ENCODE data around the gene PIK3R1. TPM values are rescaled to one million over a fixed set of nuclear protein-coding genes. Genes with fewer than 3 reads are reported as not detected.

The PIK3R1 gene
- total RNA-seq, 4 donors from 2014 or later: 101 to 358 (median 190) TPM

DNA sequence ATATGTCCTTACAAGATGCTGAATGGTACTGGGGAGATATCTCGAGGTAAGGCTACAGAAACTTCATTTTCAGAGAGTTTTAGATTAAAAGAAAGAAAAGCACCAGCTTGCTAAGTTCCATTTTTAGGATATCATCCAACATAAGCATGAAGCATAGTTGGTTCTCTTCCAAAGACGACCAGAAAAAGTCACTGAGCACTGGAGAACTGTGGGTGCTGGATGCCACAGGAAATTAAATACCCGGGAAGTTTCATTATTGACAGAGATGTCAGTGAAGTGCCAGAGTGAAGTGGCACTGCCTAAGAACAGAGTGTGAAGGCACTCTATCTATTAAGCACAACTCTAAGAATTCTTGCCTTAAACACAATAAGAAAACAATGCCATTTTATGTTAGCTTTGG is 76.8 kb downstream of the PIK3R1 start:
- no peaks in the 10 kb centered on the region for H3K27me3 ChIP-seq
- TF ChIP-seq CTCF (IDR thresholded peaks at IDR 0.05): no peak
- TF ChIP-seq POLR2A (IDR thresholded peaks at IDR 0.05): no peak
- H3K4me1 ChIP-seq: no peaks in the 10 kb centered on the region
- no peaks in the 10 kb centered on the region for H3K36me3 ChIP-seq
- peak overlapping the region; percentile 47 to 55 for H3K4me3 ChIP-seq
- intact Hi-C loops (cut with DNase I; ENCODE audit: low total_unique reads): no loop called here
- H3K27ac ChIP-seq: peak overlapping the region; percentile 93 to 95
- H3K9me3 ChIP-seq: no peaks in the 10 kb centered on the region
- no peak for DNase-seq

DNA sequence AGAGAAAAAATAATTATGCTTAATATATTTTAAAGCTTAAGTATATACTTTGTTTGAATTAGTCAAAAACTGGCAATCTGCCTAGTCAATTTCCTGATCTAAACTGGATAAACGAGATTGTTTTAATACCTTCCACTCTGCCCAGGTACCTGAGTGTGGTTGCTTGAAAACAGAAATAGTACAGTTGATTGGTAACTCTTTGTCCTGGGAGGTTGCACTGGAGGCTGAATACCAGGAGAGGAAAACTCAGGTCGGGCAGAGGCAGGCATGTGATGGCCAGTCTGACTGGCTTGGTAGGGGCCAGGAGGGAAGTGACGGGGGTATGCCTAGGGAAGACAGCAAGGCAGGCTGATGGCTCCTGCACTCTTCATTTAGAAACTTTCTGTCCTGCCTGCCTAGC is 80.2 kb downstream of the PIK3R1 start:
- no peak overlapping the region for H3K4me3 ChIP-seq
- TF ChIP-seq CTCF (IDR thresholded peaks at IDR 0.05) (no peak), POLR2A (IDR thresholded peaks at IDR 0.05) (no peak)
- H3K27me3 ChIP-seq: no peaks in the 10 kb centered on the region
- no peaks in the 10 kb centered on the region for H3K4me1 ChIP-seq
- no peaks in the 10 kb centered on the region for H3K9me3 ChIP-seq
- intact Hi-C loops (cut with DNase I; ENCODE audit: low total_unique reads): no loop called here
- H3K36me3 ChIP-seq: no peaks in the 10 kb centered on the region
- no peak for DNase-seq
- H3K27ac ChIP-seq: no peak overlapping the region

DNA sequence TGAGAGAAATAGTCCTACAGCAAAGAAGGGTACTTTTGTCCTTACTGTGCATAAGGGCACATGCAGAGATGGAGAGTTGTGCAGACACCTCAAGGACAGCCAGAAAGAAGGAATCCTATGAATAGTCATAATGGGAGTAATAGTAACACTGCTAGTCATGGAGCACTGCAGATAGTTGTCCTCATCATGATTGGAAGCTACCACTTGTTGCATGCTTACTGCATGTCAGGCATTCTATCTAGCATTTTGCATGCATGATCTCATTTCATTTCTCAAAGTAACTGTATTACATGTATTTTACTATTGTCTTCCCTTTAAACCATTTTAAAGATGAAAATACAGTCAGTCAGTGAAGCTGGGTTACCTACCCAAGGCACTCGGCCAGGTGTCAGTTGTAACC is 81.3 kb downstream of the PIK3R1 start:
- no peak overlapping the region for H3K4me3 ChIP-seq
- no peaks in the 10 kb centered on the region for H3K27me3 ChIP-seq
- H3K9me3 ChIP-seq: no peaks in the 10 kb centered on the region
- TF ChIP-seq POLR2A (IDR thresholded peaks at IDR 0.05) (no peak), CTCF (IDR thresholded peaks at IDR 0.05) (no peak)
- DNase-seq: no peak
- intact Hi-C loops (cut with DNase I; ENCODE audit: low total_unique reads): no loop called here
- H3K36me3 ChIP-seq: no peaks in the 10 kb centered on the region
- H3K4me1 ChIP-seq: no peaks in the 10 kb centered on the region
- H3K27ac ChIP-seq: no peak overlapping the region

DNA sequence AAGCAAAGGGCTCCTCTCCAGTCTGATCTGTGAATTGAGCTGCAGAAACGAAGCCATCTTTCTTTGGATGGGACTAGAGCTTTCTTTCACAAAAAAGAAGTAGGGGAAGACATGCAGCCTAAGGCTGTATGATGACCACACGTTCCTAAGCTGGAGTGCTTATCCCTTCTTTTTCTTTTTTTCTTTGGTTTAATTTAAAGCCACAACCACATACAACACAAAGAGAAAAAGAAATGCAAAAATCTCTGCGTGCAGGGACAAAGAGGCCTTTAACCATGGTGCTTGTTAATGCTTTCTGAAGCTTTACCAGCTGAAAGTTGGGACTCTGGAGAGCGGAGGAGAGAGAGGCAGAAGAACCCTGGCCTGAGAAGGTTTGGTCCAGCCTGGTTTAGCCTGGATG is 82.1 kb downstream of the PIK3R1 start:
- intact Hi-C loops (cut with DNase I; ENCODE audit: low total_unique reads): no loop called here
- TF ChIP-seq CTCF (IDR thresholded peaks at IDR 0.05) (no peak), POLR2A (IDR thresholded peaks at IDR 0.05) (no peak)
- no peaks in the 10 kb centered on the region for H3K9me3 ChIP-seq
- H3K36me3 ChIP-seq: no peaks in the 10 kb centered on the region
- H3K4me3 ChIP-seq: no peak overlapping the region
- no peak for DNase-seq
- H3K4me1 ChIP-seq: no peaks in the 10 kb centered on the region
- no peaks in the 10 kb centered on the region for H3K27me3 ChIP-seq
- no peak overlapping the region for H3K27ac ChIP-seq

- intact Hi-C loops (cut with DNase I; ENCODE audit: low total_unique reads): no loop called here
- no peaks in the 10 kb centered on the region for H3K36me3 ChIP-seq
- TF ChIP-seq CTCF (IDR thresholded peaks at IDR 0.05) (no peak), POLR2A (IDR thresholded peaks at IDR 0.05) (no peak)
These were observed 82.9 kb downstream of the PIK3R1 start for GRCh38 chr5:68298479-68298878.

More at GRCh38 chr5:68298479-68298878, 82.9 kb downstream of the PIK3R1 start:
- H3K27me3 ChIP-seq: no peaks in the 10 kb centered on the region
- no peaks in the 10 kb centered on the region for H3K9me3 ChIP-seq
- no peaks in the 10 kb centered on the region for H3K4me1 ChIP-seq
- DNase-seq: no peak
- H3K4me3 ChIP-seq: no peak overlapping the region
- H3K27ac ChIP-seq: peak overlapping the region; percentile 14 to 16
